ENCODE results near the gene CHSY1.

Gene CHSY1

GRCh38 chr15:101137312-101137940, 114.4 kb downstream of the CHSY1 start:
- Histone ChIP-seq H3K9me3 (ENCODE audit: control insufficient read depth, low read length) (no peaks in the 10 kb centered on the region), H3K4me1 (ENCODE audit: control insufficient read depth, insufficient read depth, low read length, poor library complexity, severe bottlenecking) (peaks cover 26% of the 10 kb centered on the region), H3K36me3 (ENCODE audit: control insufficient read depth, insufficient read depth, low read length) (no peaks in the 10 kb centered on the region), H3K4me3 (ENCODE audit: extremely low read depth, insufficient read depth, low read length, poor library complexity, severe bottlenecking) (no peak overlapping the region), H3K27ac (ENCODE audit: low read depth, low read length, severe bottlenecking) (no peak overlapping the region)
- WGBS, 2 experiments (ENCODE audit: insufficient coverage in 2 of 2), result 91 to 97% methylated on average over 8 to 11 of the region's 16 CpGs

GRCh38 chr15:101136381-101137268, 115.2 kb downstream of the CHSY1 start:
- Histone ChIP-seq H3K4me3 (ENCODE audit: extremely low read depth, insufficient read depth, low read length, poor library complexity, severe bottlenecking) (no peak overlapping the region), H3K27ac (ENCODE audit: low read depth, low read length, severe bottlenecking) (no peak overlapping the region), H3K4me1 (ENCODE audit: control insufficient read depth, insufficient read depth, low read length, poor library complexity, severe bottlenecking) (peaks cover 26% of the 10 kb centered on the region), H3K36me3 (ENCODE audit: control insufficient read depth, insufficient read depth, low read length) (no peaks in the 10 kb centered on the region), H3K9me3 (ENCODE audit: control insufficient read depth, low read length) (no peaks in the 10 kb centered on the region)
- 87 to 92% methylated on average over 10 to 11 of the region's 14 CpGs for WGBS, 2 experiments (ENCODE audit: insufficient coverage in 2 of 2)

- no peaks in the 10 kb centered on the region for H3K9me3 ChIP-seq (ENCODE audit: control insufficient read depth, low read length)
- no peaks in the 10 kb centered on the region for H3K36me3 ChIP-seq (ENCODE audit: control insufficient read depth, insufficient read depth, low read length)
- H3K4me3 ChIP-seq (ENCODE audit: extremely low read depth, insufficient read depth, low read length, poor library complexity, severe bottlenecking), result no peak overlapping the region
- peaks cover 26% of the 10 kb centered on the region for H3K4me1 ChIP-seq (ENCODE audit: control insufficient read depth, insufficient read depth, low read length, poor library complexity, severe bottlenecking)
- WGBS, 2 experiments (ENCODE audit: insufficient coverage in 2 of 2), result 94 to 96% methylated on average over 14 of the region's 14 CpGs
- no peak overlapping the region for H3K27ac ChIP-seq (ENCODE audit: low read depth, low read length, severe bottlenecking)
Observed at GRCh38 chr15:101135532-101136166, 116.2 kb downstream of the CHSY1 start.

GRCh38 chr15:101134780-101135179, 117.1 kb downstream of the CHSY1 start:
- Histone ChIP-seq H3K27ac (ENCODE audit: low read depth, low read length, severe bottlenecking) (no peak overlapping the region), H3K36me3 (ENCODE audit: control insufficient read depth, insufficient read depth, low read length) (no peaks in the 10 kb centered on the region), H3K4me3 (ENCODE audit: extremely low read depth, insufficient read depth, low read length, poor library complexity, severe bottlenecking) (no peak overlapping the region), H3K9me3 (ENCODE audit: control insufficient read depth, low read length) (no peaks in the 10 kb centered on the region), H3K4me1 (ENCODE audit: control insufficient read depth, insufficient read depth, low read length, poor library complexity, severe bottlenecking) (peaks cover 21% of the 10 kb centered on the region)
- no CpG with 5 or more reads among the region's 5 CpGs for WGBS, 2 experiments (ENCODE audit: insufficient coverage in 2 of 2)

GRCh38 chr15:101133751-101134261, 118.0 kb downstream of the CHSY1 start:
- Histone ChIP-seq H3K4me3 (ENCODE audit: extremely low read depth, insufficient read depth, low read length, poor library complexity, severe bottlenecking) (no peak overlapping the region), H3K9me3 (ENCODE audit: control insufficient read depth, low read length) (no peaks in the 10 kb centered on the region), H3K36me3 (ENCODE audit: control insufficient read depth, insufficient read depth, low read length) (no peaks in the 10 kb centered on the region), H3K4me1 (ENCODE audit: control insufficient read depth, insufficient read depth, low read length, poor library complexity, severe bottlenecking) (peaks cover 12% of the 10 kb centered on the region), H3K27ac (ENCODE audit: low read depth, low read length, severe bottlenecking) (no peak overlapping the region)
- 79 to 85% methylated on average over 11 to 13 of the region's 13 CpGs for WGBS, 2 experiments (ENCODE audit: insufficient coverage in 2 of 2)

- no peaks in the 10 kb centered on the region for H3K9me3 ChIP-seq (ENCODE audit: control insufficient read depth, low read length)
- no peak overlapping the region for H3K4me3 ChIP-seq (ENCODE audit: extremely low read depth, insufficient read depth, low read length, poor library complexity, severe bottlenecking)
- no peaks in the 10 kb centered on the region for H3K36me3 ChIP-seq (ENCODE audit: control insufficient read depth, insufficient read depth, low read length)
- H3K27ac ChIP-seq (ENCODE audit: low read depth, low read length, severe bottlenecking), result no peak overlapping the region
- WGBS, 2 experiments (ENCODE audit: insufficient coverage in 2 of 2), result 93 to 100% methylated on average over 1 to 8 of the region's 8 CpGs
- H3K4me1 ChIP-seq (ENCODE audit: control insufficient read depth, insufficient read depth, low read length, poor library complexity, severe bottlenecking), result peaks cover 7% of the 10 kb centered on the region
Observed at GRCh38 chr15:101133181-101133460, 118.7 kb downstream of the CHSY1 start.

- Histone ChIP-seq H3K27ac (ENCODE audit: low read depth, low read length, severe bottlenecking) (no peak overlapping the region), H3K4me1 (ENCODE audit: control insufficient read depth, insufficient read depth, low read length, poor library complexity, severe bottlenecking) (peaks cover 2% of the 10 kb centered on the region), H3K9me3 (ENCODE audit: control insufficient read depth, low read length) (peaks cover 4% of the 10 kb centered on the region), H3K4me3 (ENCODE audit: extremely low read depth, insufficient read depth, low read length, poor library complexity, severe bottlenecking) (no peak overlapping the region), H3K36me3 (ENCODE audit: control insufficient read depth, insufficient read depth, low read length) (no peaks in the 10 kb centered on the region)
- 87 to 89% methylated on average over 13 to 17 of the region's 20 CpGs for WGBS, 2 experiments (ENCODE audit: insufficient coverage in 2 of 2)
Observed at GRCh38 chr15:101132390-101133180, 119.3 kb downstream of the CHSY1 start.

GRCh38 chr15:101131489-101132389, 120.1 kb downstream of the CHSY1 start:
- Histone ChIP-seq H3K9me3 (ENCODE audit: control insufficient read depth, low read length) (peaks cover 9% of the 10 kb centered on the region), H3K27ac (ENCODE audit: low read depth, low read length, severe bottlenecking) (no peak overlapping the region), H3K4me3 (ENCODE audit: extremely low read depth, insufficient read depth, low read length, poor library complexity, severe bottlenecking) (no peak overlapping the region), H3K36me3 (ENCODE audit: control insufficient read depth, insufficient read depth, low read length) (no peaks in the 10 kb centered on the region), H3K4me1 (ENCODE audit: control insufficient read depth, insufficient read depth, low read length, poor library complexity, severe bottlenecking) (peaks cover 5% of the 10 kb centered on the region)
- 79 to 80% methylated on average over 13 of the region's 18 CpGs for WGBS, 2 experiments (ENCODE audit: insufficient coverage in 2 of 2)

- no CpG with 5 or more reads among the region's 4 CpGs for WGBS, 2 experiments (ENCODE audit: insufficient coverage in 2 of 2)
- Histone ChIP-seq H3K4me1 (ENCODE audit: control insufficient read depth, insufficient read depth, low read length, poor library complexity, severe bottlenecking) (peaks cover 6% of the 10 kb centered on the region), H3K4me3 (ENCODE audit: extremely low read depth, insufficient read depth, low read length, poor library complexity, severe bottlenecking) (no peak overlapping the region), H3K36me3 (ENCODE audit: control insufficient read depth, insufficient read depth, low read length) (no peaks in the 10 kb centered on the region), H3K27ac (ENCODE audit: low read depth, low read length, severe bottlenecking) (no peak overlapping the region), H3K9me3 (ENCODE audit: control insufficient read depth, low read length) (peaks cover 11% of the 10 kb centered on the region)
Observed at GRCh38 chr15:101129851-101130380, 121.9 kb downstream of the CHSY1 start.

Data from mesodermal cell (in vitro differentiated cells).